Nephron progenitor cell (in vitro differentiated cells): Measurements from ENCODE around the gene TBC1D2.

ENCODE experiments used
- DNase-seq: peaks from one replicate; pipeline ENCODE4 v3.0.0; 2021
- H3K27ac Mint-ChIP-seq: 2 replicates; pipeline ENCODE4 v1.8.0; 2021; ENCODE audit warnings: mild to moderate bottlenecking, moderate library complexity, mixed read lengths
- H3K27me3 Mint-ChIP-seq: 2 replicates; pipeline ENCODE4 v1.8.0; 2021; ENCODE audit warnings: mild to moderate bottlenecking, low read depth, mixed read lengths; ENCODE audit not compliant: poor library complexity
- H3K36me3 Mint-ChIP-seq: 2 replicates; pipeline ENCODE4 v1.8.0; 2021; ENCODE audit warnings: low read depth, mixed read lengths
- H3K4me1 Mint-ChIP-seq: 2 replicates; pipeline ENCODE4 v1.8.0; 2021; ENCODE audit warnings: mixed read lengths
- H3K4me3 Mint-ChIP-seq: 2 replicates; pipeline ENCODE4 v1.8.0; 2021; ENCODE audit warnings: mild to moderate bottlenecking, moderate library complexity, mixed read lengths
- H3K9me3 Mint-ChIP-seq: 2 replicates; pipeline ENCODE4 v1.8.0; 2021; ENCODE audit warnings: mild to moderate bottlenecking, moderate library complexity, mixed read lengths
- CTCF ChIP-seq: fragments of 200-600 bp; sonication (generic); IDR thresholded peaks from 2 replicates; pipeline ENCODE4 v1.5.0; 2021; ENCODE audit warnings: antibody characterized with exemption

The TBC1D2 gene

DNA sequence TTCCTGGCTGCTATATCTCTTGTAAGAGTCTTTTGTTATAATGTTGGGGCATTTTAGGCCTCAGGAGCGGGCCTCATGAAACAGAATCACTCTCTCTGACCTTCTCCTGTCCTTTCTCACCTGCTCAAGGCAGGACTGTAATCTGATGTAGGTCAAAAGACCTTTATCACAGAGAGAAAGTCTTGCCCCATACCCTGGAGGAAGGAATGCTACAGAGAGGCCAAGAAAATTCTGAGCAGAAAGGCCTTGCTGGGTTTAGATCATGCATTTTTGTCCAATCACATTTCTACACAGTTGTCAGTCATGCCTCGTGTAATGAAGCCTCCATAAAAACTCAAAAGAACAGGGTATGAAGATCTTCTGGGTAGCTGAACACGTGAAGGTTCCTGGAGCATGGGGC is 45.2 kb upstream of the TBC1D2 start:
- Mint-ChIP-seq H3K27ac (no peak overlapping the region), H3K9me3 (no peaks in the 10 kb centered on the region), H3K36me3 (no peaks in the 10 kb centered on the region), H3K4me3 (no peak overlapping the region), H3K4me1 (peaks cover 24% of the 10 kb centered on the region), H3K27me3 (peaks cover 5% of the 10 kb centered on the region)
- no peak for TF ChIP-seq CTCF
- DNase-seq, result no peak

DNA sequence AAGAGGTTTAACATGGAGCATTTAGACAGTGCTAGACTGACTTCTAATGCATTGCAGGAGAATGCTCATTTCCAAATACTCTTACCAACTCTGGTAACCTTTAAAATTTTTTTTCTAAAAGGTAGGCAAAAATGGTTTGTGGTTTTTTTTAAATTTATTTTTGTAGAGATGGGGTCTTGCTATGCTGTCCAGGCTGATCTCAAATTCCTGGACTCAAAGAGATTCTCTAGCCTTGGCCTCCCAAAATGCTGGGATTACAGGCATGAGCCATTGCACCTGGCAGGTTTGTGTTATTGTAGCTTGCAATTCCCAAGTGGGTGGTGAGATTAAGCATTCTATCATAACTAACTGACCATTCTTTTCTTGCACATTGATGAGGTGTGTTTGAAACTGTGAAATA is 43.0 kb upstream of the TBC1D2 start:
- TF ChIP-seq CTCF, result no peak
- no peak overlapping the region for H3K4me3 Mint-ChIP-seq
- peaks cover 5% of the 10 kb centered on the region for H3K27me3 Mint-ChIP-seq
- no peaks in the 10 kb centered on the region for H3K36me3 Mint-ChIP-seq
- H3K27ac Mint-ChIP-seq, result no peak overlapping the region
- DNase-seq, result no peak
- peaks cover 15% of the 10 kb centered on the region for H3K4me1 Mint-ChIP-seq
- no peaks in the 10 kb centered on the region for H3K9me3 Mint-ChIP-seq

DNA sequence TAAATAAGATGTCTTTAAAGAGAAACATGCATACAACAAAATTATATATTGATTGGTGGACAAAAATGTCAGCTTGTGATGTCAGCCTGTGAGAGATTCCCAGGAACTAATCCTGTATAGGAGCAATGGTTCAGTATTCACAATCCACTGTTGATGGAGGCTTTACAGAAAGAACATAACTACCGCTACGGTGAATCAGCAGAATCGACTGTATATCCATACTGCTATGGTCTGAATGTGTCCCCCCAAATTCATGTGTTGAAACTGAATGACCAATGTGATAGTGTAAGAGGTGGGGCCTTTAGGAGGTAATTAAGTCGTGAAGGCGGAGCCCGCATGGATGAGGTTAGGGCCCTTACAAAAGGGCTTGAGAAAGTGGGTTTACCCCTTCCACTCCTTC is 40.4 kb upstream of the TBC1D2 start:
- H3K4me3 Mint-ChIP-seq, result no peak overlapping the region
- no peaks in the 10 kb centered on the region for H3K36me3 Mint-ChIP-seq
- no peaks in the 10 kb centered on the region for H3K9me3 Mint-ChIP-seq
- no peak for TF ChIP-seq CTCF
- no peak for DNase-seq
- no peaks in the 10 kb centered on the region for H3K4me1 Mint-ChIP-seq
- H3K27me3 Mint-ChIP-seq, result peaks cover 5% of the 10 kb centered on the region
- no peak overlapping the region for H3K27ac Mint-ChIP-seq

GRCh38 chr9:98291820-98292219 is 36.4 kb upstream of the TBC1D2 start:
- H3K4me3 Mint-ChIP-seq, result no peak overlapping the region
- no peak for TF ChIP-seq CTCF
- H3K4me1 Mint-ChIP-seq, result peaks cover 8% of the 10 kb centered on the region
- no peak for DNase-seq
- H3K27me3 Mint-ChIP-seq, result no peaks in the 10 kb centered on the region
- H3K27ac Mint-ChIP-seq, result no peak overlapping the region
- no peaks in the 10 kb centered on the region for H3K9me3 Mint-ChIP-seq
- no peaks in the 10 kb centered on the region for H3K36me3 Mint-ChIP-seq

- H3K27ac Mint-ChIP-seq, result no peak overlapping the region
- H3K27me3 Mint-ChIP-seq, result no peaks in the 10 kb centered on the region
- DNase-seq, result no peak
- no peaks in the 10 kb centered on the region for H3K36me3 Mint-ChIP-seq
- peaks cover 8% of the 10 kb centered on the region for H3K4me1 Mint-ChIP-seq
- no peak overlapping the region for H3K4me3 Mint-ChIP-seq
- no peaks in the 10 kb centered on the region for H3K9me3 Mint-ChIP-seq
- TF ChIP-seq CTCF, result no peak
Measured at GRCh38 chr9:98290411-98290810, 35.0 kb upstream of the TBC1D2 start.

DNA sequence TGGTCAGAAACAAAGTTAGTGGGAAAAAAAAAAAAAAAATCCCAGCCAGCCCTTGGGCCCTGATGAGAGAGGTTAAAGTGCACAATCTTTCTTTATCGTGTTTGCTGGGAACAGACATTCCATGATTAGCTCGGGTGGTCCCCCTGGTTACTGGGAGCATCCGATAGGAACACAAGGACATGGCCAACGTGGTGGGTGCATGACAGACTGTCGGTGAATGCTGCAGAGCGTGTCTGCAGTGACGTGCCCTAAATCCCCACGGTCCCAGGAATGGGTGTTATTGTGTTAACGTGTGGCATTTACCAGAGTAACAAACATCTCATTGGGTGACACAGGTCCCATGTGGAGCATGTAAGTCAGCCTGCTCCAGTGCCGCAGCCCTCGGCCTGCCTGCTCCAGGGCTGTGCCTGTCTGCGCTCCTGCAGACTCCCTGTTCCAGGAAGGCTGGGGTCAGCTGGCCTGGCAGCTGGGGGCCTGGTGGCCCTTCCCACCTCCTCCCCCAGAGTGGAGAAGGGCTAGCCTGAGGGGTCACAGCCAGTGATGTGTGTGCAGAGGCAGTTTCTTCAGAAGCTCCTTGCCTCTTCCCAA is 34.3 kb upstream of the TBC1D2 start:
- H3K27ac Mint-ChIP-seq, result no peak overlapping the region
- H3K4me3 Mint-ChIP-seq, result no peak overlapping the region
- peaks cover 1% of the 10 kb centered on the region for H3K27me3 Mint-ChIP-seq
- no peak for DNase-seq
- TF ChIP-seq CTCF, result no peak
- no peaks in the 10 kb centered on the region for H3K9me3 Mint-ChIP-seq
- H3K36me3 Mint-ChIP-seq, result no peaks in the 10 kb centered on the region
- peaks cover 8% of the 10 kb centered on the region for H3K4me1 Mint-ChIP-seq
